Keratinocyte (primary cell): Measurements from ENCODE around the gene STAT3. TPM values are rescaled to one million over a fixed set of nuclear protein-coding genes. Genes with fewer than 3 reads are reported as not detected.

Experiments
- DNase-seq: peaks from one replicate; pipeline ENCODE4 v3.0.0-alpha.2; 2011; ENCODE audit warnings: low read depth, missing footprints, low spot score
- FAIRE-seq: peaks from 2 replicates; lab custom pipeline; 2011; peaks lifted over from hg19 to GRCh38; lab: Jason Lieb, UNC
- H2AFZ ChIP-seq: 2 replicates; pipeline ENCODE4 v1.6.0; 2012; ENCODE audit warnings: low read length, control low read depth, inconsistent platforms; ENCODE audit not compliant: control insufficient read depth
- H3K27ac ChIP-seq: 2 replicates; pipeline ENCODE4 v1.5.1; 2011; ENCODE audit warnings: low read length; ENCODE audit not compliant: control insufficient read depth, insufficient read depth
- H3K27me3 ChIP-seq: 3 replicates; pipeline ENCODE4 v1.6.0; 2011; ENCODE audit warnings: low read length; ENCODE audit not compliant: control insufficient read depth, insufficient read depth; ENCODE audit errors: extremely low read depth
- H3K36me3 ChIP-seq, 2 experiments: 2 replicates in 1 of 2; 3 replicates in 1 of 2; pipeline ENCODE4 v1.5.1; 2011; ENCODE audit warnings: low read length in 2 of 2, mild to moderate bottlenecking in 1 of 2; ENCODE audit not compliant: control insufficient read depth in 2 of 2, insufficient read depth in 2 of 2; ENCODE audit errors: extremely low read depth in 1 of 2
- H3K4me1 ChIP-seq: 3 replicates; pipeline ENCODE4 v1.5.1; 2011; ENCODE audit warnings: low read length; ENCODE audit not compliant: control insufficient read depth, insufficient read depth; ENCODE audit errors: extremely low read depth
- H3K4me2 ChIP-seq: 3 replicates; pipeline ENCODE4 v1.6.0; 2011; ENCODE audit warnings: low read depth, low read length; ENCODE audit not compliant: control insufficient read depth, insufficient read depth; ENCODE audit errors: extremely low read depth
- H3K4me3 ChIP-seq, 3 experiments: fragments of 200-600 bp in 1 of 3; sonication (generic) in 1 of 3; 2 replicates in 2 of 3; 3 replicates in 1 of 3; pipeline ENCODE4 v1.5.1; 2011 to 2016; ENCODE audit warnings: low read length in 3 of 3, mild to moderate bottlenecking in 3 of 3, control low read depth in 2 of 3, inconsistent platforms in 1 of 3, low read depth in 1 of 3, mixed read lengths in 1 of 3, mixed run types in 1 of 3, moderate library complexity in 1 of 3; ENCODE audit not compliant: control insufficient read depth in 2 of 3, insufficient read depth in 2 of 3; ENCODE audit errors: extremely low read depth in 1 of 3
- H3K79me2 ChIP-seq: 2 replicates; pipeline ENCODE4 v1.6.0; 2012; ENCODE audit warnings: low read length; ENCODE audit not compliant: control insufficient read depth, insufficient read depth
- H3K9ac ChIP-seq: 3 replicates; pipeline ENCODE4 v1.6.0; 2011; ENCODE audit warnings: low read length; ENCODE audit not compliant: control insufficient read depth, insufficient read depth; ENCODE audit errors: extremely low read depth
- H3K9me1 ChIP-seq: 3 replicates; pipeline ENCODE4 v1.6.0; 2011; ENCODE audit warnings: low read length; ENCODE audit not compliant: control insufficient read depth, insufficient read depth; ENCODE audit errors: extremely low read depth
- H3K9me3 ChIP-seq: 2 replicates; pipeline ENCODE4 v1.5.1; 2012; ENCODE audit warnings: low read depth, low read length; ENCODE audit not compliant: control insufficient read depth
- H4K20me1 ChIP-seq: 3 replicates; pipeline ENCODE4 v1.6.0; 2011; ENCODE audit warnings: low read length; ENCODE audit not compliant: control insufficient read depth, insufficient read depth; ENCODE audit errors: extremely low read depth
- CTCF ChIP-seq, 3 experiments: IDR thresholded peaks in 1 of 3; conservative IDR thresholded peaks in 1 of 3; optimal IDR thresholded peaks in 1 of 3; 2 replicates in 2 of 3; 3 replicates in 1 of 3; pipeline versions ENCODE3 to v1.5.1; 2011; ENCODE audit warnings: low read length in 3 of 3, mild to moderate bottlenecking in 3 of 3, moderate library complexity in 2 of 3, control low read depth in 1 of 3, inconsistent platforms in 1 of 3; ENCODE audit not compliant: insufficient read depth in 2 of 3; ENCODE audit errors: extremely low read depth in 1 of 3
- EZH2 ChIP-seq: IDR thresholded peaks from one replicate; pipeline ENCODE4 v1.6.1; 2012; ENCODE audit warnings: inconsistent platforms, mild to moderate bottlenecking, low read length, moderate library complexity
- dilution Hi-C: fragments of 300-500 bp; cut with MboI; formaldehyde crosslinking; loops from one replicate; pipeline ENCODE4 v1.7.0; 2020; ENCODE audit warnings: low sequenced_read_pairs; ENCODE audit not compliant: extremely low pct_ligation_motif_present
- polyA plus RNA-seq, 5 experiments: library from polyadenylated mRNA; depleted of rRNA in 3 of 5; stranded (reverse) in 3 of 5; stranded (forward) in 1 of 5; unstranded in 1 of 5; fragments of >200 nt; gene quantifications; 1 replicate in 1 of 5; 2 replicates in 3 of 5; 3 replicates in 1 of 5; pipeline versions ENCODE4 v1.2.1 to v1.2.3, GENCODE V29; 2011 to 2012; ENCODE audit warnings: missing spikeins in 2 of 5, low read depth in 1 of 5, low replicate concordance in 1 of 5

The STAT3 gene
- polyA plus RNA-seq, 1 donor (not counting 4 experiments of a cell fraction or from before 2014, with no cell fraction given), result 37.4 TPM

DNA sequence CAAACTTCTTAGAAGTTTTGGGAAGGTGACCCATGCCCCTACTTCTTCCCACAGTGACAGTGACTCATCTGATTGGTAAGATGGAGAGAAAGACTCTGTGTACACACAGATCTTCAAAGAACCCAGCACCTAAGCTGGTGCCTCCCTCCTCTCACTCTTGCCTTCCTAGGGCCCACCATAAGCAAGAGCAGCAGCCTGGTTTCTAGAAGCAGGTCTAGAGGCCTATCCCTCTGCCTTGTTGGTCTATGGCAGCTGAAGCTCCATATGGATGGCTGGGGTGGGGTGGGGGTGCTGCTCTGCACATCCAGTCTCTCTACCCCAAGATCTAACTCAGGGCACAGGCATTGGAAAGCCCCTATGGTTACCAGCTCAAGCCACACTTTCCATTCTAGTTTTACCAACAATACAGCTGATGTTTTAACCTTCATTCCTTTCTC, 47.5 kb downstream of the STAT3 start:
- H3K27me3 ChIP-seq, result no peaks in the 10 kb centered on the region
- H3K27ac ChIP-seq, result no peak overlapping the region
- TF ChIP-seq EZH2 (no peak), CTCF (optimal IDR thresholded peaks at IDR 0.05 in 1 of 3, IDR thresholded peaks at IDR 0.05 in 1 of 3, conservative IDR thresholded peaks at IDR 0.05 in 1 of 3; ENCODE audit: extremely low read depth in 1 of 3, insufficient read depth in 2 of 3, low read length in 3 of 3) (no peak)
- H4K20me1 ChIP-seq, result no peaks in the 10 kb centered on the region
- no peaks in the 10 kb centered on the region for H3K9me1 ChIP-seq
- H3K9me3 ChIP-seq, result no peaks in the 10 kb centered on the region
- no peak overlapping the region for H3K9ac ChIP-seq
- dilution Hi-C loops, result no loop called here
- no peak for DNase-seq
- H2AFZ ChIP-seq, result no peak overlapping the region
- H3K79me2 ChIP-seq, result no peaks in the 10 kb centered on the region
- H3K4me1 ChIP-seq, result no peaks in the 10 kb centered on the region
- H3K36me3 ChIP-seq, result peaks cover 27 to 40% of the 10 kb centered on the region in 2 experiments
- H3K4me3 ChIP-seq, result no peak overlapping the region
- no peak for FAIRE-seq
- no peak overlapping the region for H3K4me2 ChIP-seq

DNA sequence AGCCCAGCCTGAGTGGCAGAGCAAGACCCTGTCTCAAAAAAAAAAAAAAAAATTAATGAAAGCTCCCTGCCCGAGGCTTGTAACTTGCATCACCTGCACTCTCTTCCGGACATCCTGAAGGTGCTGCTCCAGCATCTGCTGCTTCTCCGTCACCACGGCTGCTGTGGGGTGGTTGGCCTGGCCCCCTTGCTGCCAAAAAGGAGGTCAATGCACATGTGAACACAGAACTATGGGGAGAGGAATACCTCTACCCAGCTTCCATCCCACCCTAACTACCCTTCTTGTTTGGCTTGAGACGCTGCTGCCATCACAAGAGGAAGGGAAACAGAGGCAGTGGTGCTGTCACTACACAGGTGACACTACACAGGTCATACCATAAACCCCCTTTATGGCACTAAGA, 49.0 kb downstream of the STAT3 start:
- no peaks in the 10 kb centered on the region for H3K27me3 ChIP-seq
- FAIRE-seq (no peak), DNase-seq (no peak)
- H3K9ac ChIP-seq, result no peak overlapping the region
- dilution Hi-C loops, result no loop called here
- no peak overlapping the region for H3K4me3 ChIP-seq
- H3K27ac ChIP-seq, result no peak overlapping the region
- no peak overlapping the region for H2AFZ ChIP-seq
- TF ChIP-seq EZH2 (no peak), CTCF (optimal IDR thresholded peaks at IDR 0.05 in 1 of 3, IDR thresholded peaks at IDR 0.05 in 1 of 3, conservative IDR thresholded peaks at IDR 0.05 in 1 of 3; ENCODE audit: extremely low read depth in 1 of 3, insufficient read depth in 2 of 3, low read length in 3 of 3) (no peak)
- H3K4me2 ChIP-seq, result no peak overlapping the region
- H3K79me2 ChIP-seq, result no peaks in the 10 kb centered on the region
- H3K9me1 ChIP-seq, result no peaks in the 10 kb centered on the region
- H4K20me1 ChIP-seq, result no peaks in the 10 kb centered on the region
- no peaks in the 10 kb centered on the region for H3K9me3 ChIP-seq
- peaks cover 24 to 31% of the 10 kb centered on the region in 2 experiments for H3K36me3 ChIP-seq
- H3K4me1 ChIP-seq, result no peaks in the 10 kb centered on the region
